ENCODE measurements around the gene DDIT3.

DNA sequence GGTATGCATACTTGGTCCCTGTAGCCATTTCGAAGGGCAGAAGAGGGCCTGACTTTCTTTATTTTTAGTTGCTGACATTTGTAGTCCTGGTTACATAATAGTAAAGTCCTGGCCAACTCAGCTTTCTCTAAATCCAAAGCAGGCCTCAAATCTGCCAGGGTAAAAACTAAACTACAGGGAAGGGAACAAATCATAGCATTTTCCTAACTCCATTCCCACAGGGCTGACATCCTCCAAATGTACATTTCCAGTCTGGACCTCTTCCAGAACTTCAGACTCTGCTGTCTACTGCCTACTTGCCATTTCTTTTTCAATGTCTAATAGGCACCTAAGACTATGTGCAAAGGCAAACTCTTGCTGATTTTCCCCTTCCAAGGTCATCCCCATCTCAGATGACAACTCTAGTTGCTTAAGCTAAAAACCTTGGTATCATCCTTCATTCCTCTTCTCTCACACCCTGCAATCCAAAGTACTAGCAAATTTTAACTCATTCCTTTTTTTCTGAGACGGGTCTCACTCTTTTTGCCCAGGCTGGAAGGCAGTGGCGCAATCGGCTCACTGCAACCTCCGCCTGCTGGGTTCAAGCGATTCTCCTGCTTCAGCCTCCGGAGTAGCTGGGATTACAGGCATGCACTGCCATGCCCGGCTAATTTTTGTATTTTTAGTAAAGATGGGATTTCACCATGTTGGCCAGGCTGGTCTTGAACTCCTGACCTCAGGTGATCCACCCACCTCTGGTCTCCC, 2.0 kb downstream of the DDIT3 start:
- TF ChIP-seq, protein P1, sequence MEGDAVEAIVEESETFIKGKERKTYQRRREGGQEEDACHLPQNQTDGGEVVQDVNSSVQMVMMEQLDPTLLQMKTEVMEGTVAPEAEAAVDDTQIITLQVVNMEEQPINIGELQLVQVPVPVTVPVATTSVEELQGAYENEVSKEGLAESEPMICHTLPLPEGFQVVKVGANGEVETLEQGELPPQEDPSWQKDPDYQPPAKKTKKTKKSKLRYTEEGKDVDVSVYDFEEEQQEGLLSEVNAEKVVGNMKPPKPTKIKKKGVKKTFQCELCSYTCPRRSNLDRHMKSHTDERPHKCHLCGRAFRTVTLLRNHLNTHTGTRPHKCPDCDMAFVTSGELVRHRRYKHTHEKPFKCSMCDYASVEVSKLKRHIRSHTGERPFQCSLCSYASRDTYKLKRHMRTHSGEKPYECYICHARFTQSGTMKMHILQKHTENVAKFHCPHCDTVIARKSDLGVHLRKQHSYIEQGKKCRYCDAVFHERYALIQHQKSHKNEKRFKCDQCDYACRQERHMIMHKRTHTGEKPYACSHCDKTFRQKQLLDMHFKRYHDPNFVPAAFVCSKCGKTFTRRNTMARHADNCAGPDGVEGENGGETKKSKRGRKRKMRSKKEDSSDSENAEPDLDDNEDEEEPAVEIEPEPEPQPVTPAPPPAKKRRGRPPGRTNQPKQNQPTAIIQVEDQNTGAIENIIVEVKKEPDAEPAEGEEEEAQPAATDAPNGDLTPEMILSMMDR (IDR thresholded peaks at IDR 0.05 in 8 of 11, conservative IDR thresholded peaks at IDR 0.05 in 3 of 11), result no peak
- no peak for TF ChIP-seq POLR2AphosphoS5 (IDR thresholded peaks at IDR 0.05)

Measured in spleen (tissue), 7 donors.